Middle frontal gyrus (tissue), 1 donor: ENCODE results near the gene LRP1.
"Not testable (repeated sequence)": the region's sequence is repeated elsewhere in the genome, so short reads cannot be mapped to it uniquely, and the experiment has no call there.

Experiments used
- DNase-seq: peaks from one replicate; pipeline ENCODE4 v3.0.0-alpha.2; 2015; ENCODE audit warnings: low spot score; ENCODE audit errors: extremely low spot score

The LRP1 gene

GRCh38 chr12:57111031-57111734 is 17.1 kb upstream of the LRP1 start, which contains the start of gene STAT6:
Gene STAT6, minus strand, starts transcription at chr12:57111362. Its CDS starts 3,084 bp downstream, at chr12:57108278.
- no peak for DNase-seq

GRCh38 chr12:57112492-57113294 is 15.6 kb upstream of the LRP1 start:
- peak; percentile 64 for DNase-seq

- no peak for DNase-seq
Measured at GRCh38 chr12:57116580-57117281, 11.6 kb upstream of the LRP1 start.

GRCh38 chr12:57118711-57119271 is 9.5 kb upstream of the LRP1 start:
- no peak for DNase-seq

- no peak for DNase-seq
Measured at GRCh38 chr12:57119294-57120085, 8.8 kb upstream of the LRP1 start.

GRCh38 chr12:57120718-57121117 is 7.6 kb upstream of the LRP1 start:
- not testable (repeated sequence) for DNase-seq

GRCh38 chr12:57123813-57124212 is 4.5 kb upstream of the LRP1 start:
- no peak for DNase-seq

- DNase-seq: peak; percentile 70
Measured at GRCh38 chr12:57124261-57124877, 3.9 kb upstream of the LRP1 start.

- no peak for DNase-seq
Measured at GRCh38 chr12:57126061-57126460, 2.2 kb upstream of the LRP1 start.

- no peak for DNase-seq
Measured at GRCh38 chr12:57126561-57126960, 1.7 kb upstream of the LRP1 start.

GRCh38 chr12:57127101-57127725 is 1.1 kb upstream of the LRP1 start:
- DNase-seq: no peak

- no peak for DNase-seq
Measured at GRCh38 chr12:57128519-57129247, 400 bp downstream of the LRP1 start.

GRCh38 chr12:57129321-57129842 is 1.1 kb downstream of the LRP1 start:
- no peak for DNase-seq

- no peak for DNase-seq
Measured at GRCh38 chr12:57129889-57130288, 1.6 kb downstream of the LRP1 start.

- no peak for DNase-seq
Measured at GRCh38 chr12:57130941-57131340, 2.7 kb downstream of the LRP1 start.

- DNase-seq: no peak
Measured at GRCh38 chr12:57131896-57132744, 3.8 kb downstream of the LRP1 start.

GRCh38 chr12:57133013-57133569 is 4.8 kb downstream of the LRP1 start:
- no peak for DNase-seq

GRCh38 chr12:57133916-57134315 is 5.6 kb downstream of the LRP1 start:
- DNase-seq: no peak
